Measurements from ENCODE around the gene SEPTIN5.

- TF ChIP-seq CTCF (IDR thresholded peaks at IDR 0.05) (no peak), EZH2phosphoT487 (IDR thresholded peaks at IDR 0.05) (no peak)
Measured at GRCh38 chr22:19729507-19729906, 15.2 kb downstream of the SEPTIN5 start.
